Kidney epithelial cell (primary cell): ENCODE data around the gene ZAP70. TPM values are rescaled to one million over a fixed set of nuclear protein-coding genes. Genes with fewer than 3 reads are reported as not detected.

Experiments used
- DNase-seq: peaks from one replicate; pipeline ENCODE4 v3.0.0-alpha.2; 2010; ENCODE audit warnings: low read depth
- H3K27me3 ChIP-seq: 2 replicates; pipeline ENCODE4 v1.6.0; 2011; ENCODE audit warnings: low read length; ENCODE audit not compliant: control insufficient read depth, insufficient read depth
- H3K36me3 ChIP-seq: 2 replicates; pipeline ENCODE4 v1.5.1; 2011; ENCODE audit warnings: low read length; ENCODE audit not compliant: control insufficient read depth, insufficient read depth
- H3K4me3 ChIP-seq: 2 replicates; pipeline ENCODE4 v1.5.1; 2011; ENCODE audit warnings: low read depth, mild to moderate bottlenecking, control low read depth, low read length
- CTCF ChIP-seq: IDR thresholded peaks from 2 replicates; pipeline ENCODE4 v1.5.1; 2011; ENCODE audit warnings: mild to moderate bottlenecking, moderate library complexity, low read length, control low read depth, inconsistent platforms; ENCODE audit not compliant: insufficient read depth, poor library complexity, severe bottlenecking
- total RNA-seq: library from RNA; depleted of rRNA; stranded (reverse); fragments of >200 nt; gene quantifications from 2 replicates; pipeline ENCODE4 v1.2.3, GENCODE V29; 2015

The ZAP70 gene
- total RNA-seq, 1 donor from 2014 or later: not detected

- DNase-seq: no peak
- H3K4me3 ChIP-seq: no peak overlapping the region
- no peak for TF ChIP-seq CTCF
- peaks cover 2% of the 10 kb centered on the region for H3K27me3 ChIP-seq
- no peaks in the 10 kb centered on the region for H3K36me3 ChIP-seq
Measured at GRCh38 chr2:97701186-97701585, 12.2 kb upstream of the ZAP70 start.

- no peak for DNase-seq
- no peak overlapping the region for H3K4me3 ChIP-seq
- peaks cover 2% of the 10 kb centered on the region for H3K27me3 ChIP-seq
- no peak for TF ChIP-seq CTCF
- no peaks in the 10 kb centered on the region for H3K36me3 ChIP-seq
Measured at GRCh38 chr2:97701851-97702465, 11.4 kb upstream of the ZAP70 start.

GRCh38 chr2:97702731-97703470, 10.5 kb upstream of the ZAP70 start:
- Histone ChIP-seq H3K36me3 (no peaks in the 10 kb centered on the region), H3K4me3 (no peak overlapping the region), H3K27me3 (peaks cover 4% of the 10 kb centered on the region)
- no peak for DNase-seq
- TF ChIP-seq CTCF: no peak

GRCh38 chr2:97703741-97704140, 9.6 kb upstream of the ZAP70 start:
- no peak overlapping the region for H3K4me3 ChIP-seq
- peaks cover 5% of the 10 kb centered on the region for H3K27me3 ChIP-seq
- H3K36me3 ChIP-seq: no peaks in the 10 kb centered on the region
- no peak for TF ChIP-seq CTCF
- no peak for DNase-seq

- Histone ChIP-seq H3K36me3 (no peaks in the 10 kb centered on the region), H3K27me3 (peaks cover 5% of the 10 kb centered on the region), H3K4me3 (no peak overlapping the region)
- DNase-seq: no peak
- TF ChIP-seq CTCF: no peak
Measured at GRCh38 chr2:97704989-97705388, 8.4 kb upstream of the ZAP70 start.
